AG04450 (cell line): Measurements from ENCODE around the gene BCL2L12. TPM values are rescaled to one million over a fixed set of nuclear protein-coding genes. Genes with fewer than 3 reads are reported as not detected.
"Not testable (repeated sequence)": the region's sequence is repeated elsewhere in the genome, so short reads cannot be mapped to it uniquely, and the experiment has no call there.

Experiments used
- CTCF ChIA-PET: fragments of 300-600, 350-600 bp; formaldehyde crosslinking; extraction: SDS; loops from one replicate; lab custom pipeline; 2022; ENCODE audit warnings: antibody characterized with exemption, inconsistent platforms; lab: Charles Lee
- POLR2A ChIA-PET: fragments of 350-600 bp; formaldehyde crosslinking; extraction: SDS; loops from one replicate; lab custom pipeline; 2021; ENCODE audit warnings: antibody characterized with exemption, inconsistent platforms; lab: Yijun Ruan, JAX
- DNase-seq: peaks from one replicate; pipeline ENCODE4 v3.0.0-alpha.2; 2011; ENCODE audit warnings: low read depth, low spot score
- H3K27ac ChIP-seq: one replicate; pipeline ENCODE4 v1.5.1; 2012; ENCODE audit warnings: low read depth, low read length, control low read depth
- H3K27me3 ChIP-seq: one replicate; pipeline ENCODE4 v1.6.0; 2012; ENCODE audit warnings: low read length; ENCODE audit not compliant: control insufficient read depth, insufficient read depth
- H3K4me3 ChIP-seq: 2 replicates; pipeline ENCODE4 v1.5.1; 2011; ENCODE audit warnings: mild to moderate bottlenecking, low read depth, low read length, control low read depth
- H3K9me3 ChIP-seq: 2 replicates; pipeline ENCODE4 v1.5.1; 2012; ENCODE audit warnings: low read length; ENCODE audit not compliant: control insufficient read depth, insufficient read depth
- polyA plus RNA-seq: library from polyadenylated mRNA; depleted of rRNA; stranded (reverse); fragments of >200 nt; gene quantifications from 2 replicates; pipeline ENCODE4 v1.2.3, GENCODE V29; 2011; rRNA removed
- small RNA-seq: library from RNA; depleted of rRNA; stranded (forward); fragments of <200 nt; gene quantifications from one replicate; pipeline ENCODE3, GENCODE V24; 2012; ENCODE audit warnings: low read depth; ENCODE audit not compliant: insufficient read length
- TF ChIP-seq, protein P1 (sequence below): IDR thresholded peaks from 2 replicates; pipeline ENCODE4 v1.5.1; 2011; ENCODE audit warnings: low read depth, low read length, control low read depth, inconsistent platforms

BCL2L12 gene
- polyA plus RNA-seq, 1 experiment = 8.8 TPM

DNA sequence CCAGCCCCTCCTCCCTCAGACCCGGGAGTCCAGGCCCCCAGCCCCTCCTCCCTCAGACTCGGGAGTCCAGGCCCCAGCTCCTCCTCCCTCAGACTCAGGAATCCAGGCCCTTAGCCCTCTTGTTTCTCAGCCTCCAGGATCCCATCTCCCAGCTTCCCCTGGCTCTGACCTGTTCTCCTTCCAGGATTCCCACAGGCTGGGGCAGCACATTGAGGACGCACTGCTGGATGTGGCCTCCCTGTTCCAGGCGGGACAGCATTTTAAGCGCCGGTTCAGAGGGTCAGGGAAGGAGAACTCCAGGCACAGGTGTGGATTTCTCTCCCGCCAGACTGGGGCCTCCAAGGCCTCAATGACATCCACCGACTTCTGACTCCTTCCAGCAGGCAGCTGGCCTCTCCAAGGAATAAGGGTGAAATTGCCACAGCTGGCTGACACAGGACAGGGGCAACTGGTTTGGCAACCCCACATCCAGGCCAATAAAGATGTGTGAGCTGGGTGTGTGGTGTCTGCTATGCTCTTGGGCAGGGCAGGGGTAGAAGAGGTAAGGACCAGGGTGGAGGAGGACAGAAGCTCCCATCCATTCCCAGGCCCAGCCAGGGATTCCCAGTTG is 47.6 kb downstream of the BCL2L12 start:
- CTCF ChIA-PET = interaction anchor here (0.9 kb wide), 1 partner anchor 32 kb away, joined by 3 read pairs; no protein-coding TSS in a partner anchor
- Histone ChIP-seq H3K4me3 (no peak overlapping the region), H3K9me3 (no peaks in the 10 kb centered on the region; the same call in 1 of the 2 replicates), H3K27ac (no peak overlapping the region), H3K27me3 (no peaks in the 10 kb centered on the region)
- no peak for DNase-seq
- POLR2A ChIA-PET = no interaction called here
- TF ChIP-seq, protein P1, sequence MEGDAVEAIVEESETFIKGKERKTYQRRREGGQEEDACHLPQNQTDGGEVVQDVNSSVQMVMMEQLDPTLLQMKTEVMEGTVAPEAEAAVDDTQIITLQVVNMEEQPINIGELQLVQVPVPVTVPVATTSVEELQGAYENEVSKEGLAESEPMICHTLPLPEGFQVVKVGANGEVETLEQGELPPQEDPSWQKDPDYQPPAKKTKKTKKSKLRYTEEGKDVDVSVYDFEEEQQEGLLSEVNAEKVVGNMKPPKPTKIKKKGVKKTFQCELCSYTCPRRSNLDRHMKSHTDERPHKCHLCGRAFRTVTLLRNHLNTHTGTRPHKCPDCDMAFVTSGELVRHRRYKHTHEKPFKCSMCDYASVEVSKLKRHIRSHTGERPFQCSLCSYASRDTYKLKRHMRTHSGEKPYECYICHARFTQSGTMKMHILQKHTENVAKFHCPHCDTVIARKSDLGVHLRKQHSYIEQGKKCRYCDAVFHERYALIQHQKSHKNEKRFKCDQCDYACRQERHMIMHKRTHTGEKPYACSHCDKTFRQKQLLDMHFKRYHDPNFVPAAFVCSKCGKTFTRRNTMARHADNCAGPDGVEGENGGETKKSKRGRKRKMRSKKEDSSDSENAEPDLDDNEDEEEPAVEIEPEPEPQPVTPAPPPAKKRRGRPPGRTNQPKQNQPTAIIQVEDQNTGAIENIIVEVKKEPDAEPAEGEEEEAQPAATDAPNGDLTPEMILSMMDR = no peak

DNA sequence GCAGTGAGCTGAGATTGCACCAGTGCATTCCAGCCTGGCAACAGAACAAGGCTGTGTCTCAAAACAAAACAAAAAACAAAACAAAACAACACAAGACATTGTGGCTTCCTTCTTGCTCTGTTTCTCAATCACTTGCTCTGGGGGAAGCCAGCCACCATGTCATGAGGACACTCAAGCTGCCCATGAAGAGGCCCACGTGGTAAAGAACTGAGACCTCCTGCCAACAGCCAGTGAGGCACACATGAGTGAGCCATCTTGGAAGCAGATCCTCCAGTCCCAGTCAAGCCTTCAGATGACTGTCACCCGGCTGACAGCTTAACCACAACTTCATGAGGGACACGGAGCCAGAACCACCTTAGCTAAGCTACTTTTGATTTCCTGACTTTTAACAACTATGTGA is 50.4 kb downstream of the BCL2L12 start:
- TF ChIP-seq, protein P1 = no peak
- no peak overlapping the region for H3K27ac ChIP-seq
- H3K4me3 ChIP-seq = no peak overlapping the region
- no peak for DNase-seq
- ChIA-PET POLR2A (no interaction called here), CTCF (no interaction called here)
- H3K9me3 ChIP-seq = no peaks in the 10 kb centered on the region; the same call in 1 of the 2 replicates
- H3K27me3 ChIP-seq = no peaks in the 10 kb centered on the region

DNA sequence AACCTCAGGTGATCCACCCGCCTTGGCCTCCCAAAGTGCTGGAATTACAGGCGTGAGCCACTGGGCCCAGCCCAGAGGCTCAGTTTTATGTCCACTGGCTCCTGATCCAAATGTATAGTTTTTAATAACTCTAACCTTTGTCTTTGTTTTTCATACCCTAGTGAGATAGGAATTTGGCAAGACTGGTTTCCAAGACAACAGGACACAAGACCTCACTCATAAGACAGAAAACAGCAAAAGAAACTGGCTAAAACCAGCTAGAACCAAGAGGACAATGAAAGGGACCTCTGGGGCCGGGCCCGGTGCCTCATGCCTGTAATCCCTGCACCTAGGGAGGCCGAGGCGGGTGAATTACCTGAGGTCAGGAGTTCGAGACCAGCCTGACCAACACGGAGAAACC is 52.8 kb downstream of the BCL2L12 start:
- no peak for DNase-seq
- no peak overlapping the region for H3K4me3 ChIP-seq
- H3K27me3 ChIP-seq = no peaks in the 10 kb centered on the region
- no peak overlapping the region for H3K27ac ChIP-seq
- no peaks in the 10 kb centered on the region for H3K9me3 ChIP-seq
- TF ChIP-seq, protein P1 = no peak
- ChIA-PET CTCF (interaction anchor here (1.0 to 1.2 kb wide), 2 partner anchors 18 to 42 kb away, joined by 4 read pairs; no protein-coding TSS in a partner anchor), POLR2A (no interaction called here)

DNA sequence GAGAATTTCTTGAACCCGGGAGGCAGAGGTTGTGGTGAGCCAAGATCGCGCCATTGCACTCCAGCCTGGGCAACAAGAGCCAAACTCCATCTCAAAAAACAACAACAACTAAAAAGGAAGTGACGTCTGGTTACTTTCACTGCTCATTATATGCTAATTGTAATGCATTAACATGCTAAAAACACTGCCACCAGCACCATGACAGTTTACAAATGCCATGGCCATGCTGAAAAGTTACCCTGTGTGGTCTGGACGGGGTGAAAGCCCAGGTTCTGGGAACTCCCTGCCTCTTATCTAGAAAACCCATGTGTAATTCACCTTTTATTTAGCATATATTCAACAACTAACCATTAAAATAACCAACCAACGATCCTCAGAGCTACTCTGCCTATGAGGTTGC is 53.3 kb downstream of the BCL2L12 start:
- TF ChIP-seq, protein P1 = no peak
- H3K9me3 ChIP-seq = no peaks in the 10 kb centered on the region
- ChIA-PET POLR2A (no interaction called here), CTCF (no interaction called here)
- no peak overlapping the region for H3K4me3 ChIP-seq
- DNase-seq = no peak
- H3K27me3 ChIP-seq = no peaks in the 10 kb centered on the region
- no peak overlapping the region for H3K27ac ChIP-seq

DNA sequence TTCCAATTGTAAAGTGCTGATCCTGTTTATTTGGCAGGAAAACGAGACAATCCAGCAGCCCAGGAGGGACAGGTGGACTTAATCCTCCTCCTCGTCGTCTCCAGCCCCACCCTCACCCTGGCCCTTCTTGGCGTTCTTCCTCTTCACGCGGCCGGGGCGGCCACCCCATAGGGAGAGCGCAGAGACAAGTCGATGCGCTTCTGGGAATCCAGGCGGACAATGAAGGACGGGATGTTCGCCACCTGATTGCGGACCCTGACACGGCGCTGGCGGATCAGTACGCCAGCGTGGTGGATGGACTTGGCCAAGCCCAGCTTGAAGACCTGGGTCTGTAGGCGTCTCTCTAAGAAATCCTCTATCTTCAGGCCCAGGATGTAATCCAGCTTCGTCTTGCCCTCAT is 53.7 kb downstream of the BCL2L12 start:
- not testable (repeated sequence) for H3K27ac ChIP-seq, H3K27me3 ChIP-seq, DNase-seq, H3K4me3 ChIP-seq, H3K9me3 ChIP-seq
- CTCF ChIA-PET = interaction anchor here (0.6 kb wide), 2 partner anchors 47 kb away, joined by 3 read pairs; no protein-coding TSS in a partner anchor
- POLR2A ChIA-PET = interaction anchor here (0.6 kb wide), 1 partner anchor 54 kb away, joined by 4 read pairs; no protein-coding TSS in a partner anchor

Small RNA genes lying within 50 kb of the gene (small RNA-seq; reads per million reads assigned to genes)
- gene MIR5088 = not detected

Other genes with a start within 250 kb of the BCL2L12 start
- not detected in 2 replicates for gene PTH2, start 242.5 kb upstream of the BCL2L12 start, polyA plus RNA-seq
- gene GFY, start 240.5 kb upstream of the BCL2L12 start, polyA plus RNA-seq = not detected in 2 replicates
- gene SLC17A7, start 224.4 kb upstream of the BCL2L12 start, polyA plus RNA-seq = 0.02 and 0.04 TPM in 2 replicates
- 60.3 and 62.5 TPM in 2 replicates for gene PIH1D1, start 214.1 kb upstream of the BCL2L12 start, polyA plus RNA-seq
- 4.1 and 4.3 TPM in 2 replicates for gene ALDH16A1, start 212.7 kb upstream of the BCL2L12 start, polyA plus RNA-seq
- gene FLT3LG, start 191.7 kb upstream of the BCL2L12 start, polyA plus RNA-seq = 3.7 and 5.9 TPM in 2 replicates
- 3,816 and 4,938 TPM in 2 replicates for gene RPL13A, start 178.3 kb upstream of the BCL2L12 start, polyA plus RNA-seq
- 1,562 and 2,122 TPM in 2 replicates for gene RPS11, start 169.5 kb upstream of the BCL2L12 start, polyA plus RNA-seq
- gene FCGRT, start 153.3 kb upstream of the BCL2L12 start, polyA plus RNA-seq = 46.1 and 68.1 TPM in 2 replicates
- gene RCN3, start 137.9 kb upstream of the BCL2L12 start, polyA plus RNA-seq = 14.7 and 29.4 TPM in 2 replicates
- gene NOSIP, start 85.4 kb upstream of the BCL2L12 start, polyA plus RNA-seq = 43.9 and 77.5 TPM in 2 replicates
- gene PRRG2, start 84.6 kb upstream of the BCL2L12 start, polyA plus RNA-seq = 0.31 and 0.35 TPM in 2 replicates
- 0.36 and 0.66 TPM in 2 replicates for gene PRR12, start 74.8 kb upstream of the BCL2L12 start, polyA plus RNA-seq
- 64.2 and 93.3 TPM in 2 replicates for gene RRAS, start 25.8 kb upstream of the BCL2L12 start, polyA plus RNA-seq
- 2.5 and 3.5 TPM in 2 replicates for gene SCAF1, start 23.7 kb upstream of the BCL2L12 start, polyA plus RNA-seq
- 33.5 and 54.9 TPM in 2 replicates for gene IRF3, start 76 bp upstream of the BCL2L12 start, polyA plus RNA-seq
- gene PRMT1, start 11.3 kb downstream of the BCL2L12 start, polyA plus RNA-seq = 287 and 305 TPM in 2 replicates
- 0.19 and 0.33 TPM in 2 replicates for gene ADM5, start 23.7 kb downstream of the BCL2L12 start, polyA plus RNA-seq
- 20.3 and 24.2 TPM in 2 replicates for gene CPT1C, start 25.2 kb downstream of the BCL2L12 start, polyA plus RNA-seq
- gene TSKS, start 97.4 kb downstream of the BCL2L12 start, polyA plus RNA-seq = not detected in 2 replicates
- gene AP2A1, start 101.1 kb downstream of the BCL2L12 start, polyA plus RNA-seq = 59.1 and 82.2 TPM in 2 replicates
- gene FUZ, start 147.4 kb downstream of the BCL2L12 start, polyA plus RNA-seq = 6.9 and 9.0 TPM in 2 replicates
- 12.6 and 20.3 TPM in 2 replicates for gene MED25, start 152.4 kb downstream of the BCL2L12 start, polyA plus RNA-seq
- 37.6 and 58.5 TPM in 2 replicates for gene PTOV1, start 185.2 kb downstream of the BCL2L12 start, polyA plus RNA-seq
- 13.0 and 13.1 TPM in 2 replicates for gene PNKP, start 201.6 kb downstream of the BCL2L12 start, polyA plus RNA-seq
- 27.5 and 33.1 TPM in 2 replicates for gene AKT1S1, start 211.4 kb downstream of the BCL2L12 start, polyA plus RNA-seq
- gene TBC1D17, start 211.8 kb downstream of the BCL2L12 start, polyA plus RNA-seq = 15.6 and 23.0 TPM in 2 replicates
- 0.30 and 0.92 TPM in 2 replicates for gene IL4I1, start 231.0 kb downstream of the BCL2L12 start, polyA plus RNA-seq